Smooth muscle cell (in vitro differentiated cells): ENCODE results near the gene UBE2Q2. TPM values are rescaled to one million over a fixed set of nuclear protein-coding genes. Genes with fewer than 3 reads are reported as not detected.
"Not testable (repeated sequence)": the region's sequence is repeated elsewhere in the genome, so short reads cannot be mapped to it uniquely, and the experiment has no call there.

Experiments
- DNase-seq: peaks from one replicate; lab custom pipeline; 2025; ENCODE audit not compliant: unreplicated experiment; lab: John Stamatoyannopoulos, UW
- H2AFZ ChIP-seq: fragments of 200-600 bp; sonication (generic); 2 replicates; pipeline ENCODE4 v1.6.0; 2016; ENCODE audit warnings: antibody characterized with exemption, low read depth, mild to moderate bottlenecking
- H3F3A ChIP-seq: fragments of 200-600 bp; sonication (generic); 2 replicates; pipeline ENCODE4 v1.6.0; 2017; ENCODE audit warnings: antibody characterized with exemption, low read depth
- H3K27ac ChIP-seq: fragments of 200-600 bp; sonication (generic); 2 replicates; pipeline ENCODE4 v1.5.1; 2016; ENCODE audit warnings: low read depth, mild to moderate bottlenecking
- H3K27me3 ChIP-seq: fragments of 200-600 bp; sonication (generic); 2 replicates; pipeline ENCODE4 v1.6.1; 2016; ENCODE audit warnings: low read depth, mild to moderate bottlenecking
- H3K36me3 ChIP-seq: fragments of 200-600 bp; sonication (generic); 2 replicates; pipeline ENCODE4 v1.5.1; 2016; ENCODE audit warnings: low read depth
- H3K4me1 ChIP-seq: fragments of 200-600 bp; sonication (generic); 2 replicates; pipeline ENCODE4 v1.5.1; 2016; ENCODE audit warnings: low read depth
- H3K4me2 ChIP-seq: fragments of 200-600 bp; sonication (generic); 2 replicates; pipeline ENCODE4 v1.6.0; 2016; ENCODE audit warnings: mild to moderate bottlenecking
- H3K4me3 ChIP-seq: fragments of 200-600 bp; sonication (generic); 2 replicates; pipeline ENCODE4 v1.5.1; 2016; ENCODE audit warnings: mild to moderate bottlenecking
- H3K79me2 ChIP-seq: fragments of 200-600 bp; sonication (generic); 2 replicates; pipeline ENCODE4 v1.6.0; 2016; ENCODE audit warnings: low read depth, mild to moderate bottlenecking
- H3K9ac ChIP-seq: fragments of 200-600 bp; sonication (generic); 2 replicates; pipeline ENCODE4 v1.6.0; 2016; ENCODE audit warnings: low read depth
- H3K9me3 ChIP-seq: fragments of 200-600 bp; sonication (generic); replicated peaks from 2 replicates; pipeline ENCODE4 v1.5.1; 2016; ENCODE audit warnings: low read depth
- H4K20me1 ChIP-seq: fragments of 200-600 bp; sonication (generic); 2 replicates; pipeline ENCODE4 v1.6.0; 2016; ENCODE audit warnings: low read depth
- WGBS: methylation state at CpG from one replicate; pipeline ENCODE4 v1.1.7; 2016; ENCODE audit warnings: low lambda C conversion rate; 5-methylcytosine and 5-hydroxymethylcytosine counted together
- polyA plus RNA-seq: library from polyadenylated mRNA; unstranded; fragments of >200 nt; fragmentation: Nextera tagmentation; extraction: Ambion mirVana; gene quantifications from 2 replicates; pipeline ENCODE4 v1.2.1, GENCODE V29; 2016
- total RNA-seq: library from RNA; depleted of rRNA; stranded (reverse); fragments of >200 nt; gene quantifications from 2 replicates; pipeline ENCODE4 v1.2.3, GENCODE V29; 2014
- TF ChIP-seq, protein P1 (sequence below): fragments of 200-600 bp; sonication (generic); IDR thresholded peaks from 2 replicates; pipeline ENCODE4 v1.5.1; 2017; ENCODE audit warnings: borderline replicate concordance, mild to moderate bottlenecking, antibody characterized with exemption; ENCODE audit not compliant: insufficient read depth, poor library complexity, severe bottlenecking

UBE2Q2 gene
- total and polyA plus RNA-seq, 2 experiments from 2014 or later: 32.6 to 44.7 TPM

GRCh38 chr15:75850708-75851107 is 7.5 kb downstream of the UBE2Q2 start:
- H3K27me3 ChIP-seq: no peaks in the 10 kb centered on the region
- no peak for DNase-seq

GRCh38 chr15:75851566-75851965 is 8.3 kb downstream of the UBE2Q2 start:
- H2AFZ ChIP-seq, H3K4me1 ChIP-seq, H3K27ac ChIP-seq, H3K4me3 ChIP-seq, H3K9ac ChIP-seq, H3K4me2 ChIP-seq, DNase-seq, H3K9me3 ChIP-seq, H3F3A ChIP-seq, H3K36me3 ChIP-seq, H3K27me3 ChIP-seq: not testable (repeated sequence)
- H4K20me1 ChIP-seq: peaks cover 81% of the 10 kb centered on the region
- WGBS: 93% methylated on average over 4 of the region's 4 CpGs
- peaks cover 96% of the 10 kb centered on the region for H3K79me2 ChIP-seq

More at GRCh38 chr15:75850708-75851107, 7.5 kb downstream of the UBE2Q2 start:
- WGBS: 100% methylated on average over 2 of the region's 2 CpGs
- H3K9me3 ChIP-seq: no peaks in the 10 kb centered on the region
- no peak overlapping the region for H3K9ac ChIP-seq
- no peak overlapping the region for H3K4me3 ChIP-seq
- no peaks in the 10 kb centered on the region for H3K36me3 ChIP-seq
- peaks cover 96% of the 10 kb centered on the region for H3K79me2 ChIP-seq
- no peaks in the 10 kb centered on the region for H3F3A ChIP-seq
- H2AFZ ChIP-seq: no peak overlapping the region
- H3K27ac ChIP-seq: no peak overlapping the region
- TF ChIP-seq, protein P1, sequence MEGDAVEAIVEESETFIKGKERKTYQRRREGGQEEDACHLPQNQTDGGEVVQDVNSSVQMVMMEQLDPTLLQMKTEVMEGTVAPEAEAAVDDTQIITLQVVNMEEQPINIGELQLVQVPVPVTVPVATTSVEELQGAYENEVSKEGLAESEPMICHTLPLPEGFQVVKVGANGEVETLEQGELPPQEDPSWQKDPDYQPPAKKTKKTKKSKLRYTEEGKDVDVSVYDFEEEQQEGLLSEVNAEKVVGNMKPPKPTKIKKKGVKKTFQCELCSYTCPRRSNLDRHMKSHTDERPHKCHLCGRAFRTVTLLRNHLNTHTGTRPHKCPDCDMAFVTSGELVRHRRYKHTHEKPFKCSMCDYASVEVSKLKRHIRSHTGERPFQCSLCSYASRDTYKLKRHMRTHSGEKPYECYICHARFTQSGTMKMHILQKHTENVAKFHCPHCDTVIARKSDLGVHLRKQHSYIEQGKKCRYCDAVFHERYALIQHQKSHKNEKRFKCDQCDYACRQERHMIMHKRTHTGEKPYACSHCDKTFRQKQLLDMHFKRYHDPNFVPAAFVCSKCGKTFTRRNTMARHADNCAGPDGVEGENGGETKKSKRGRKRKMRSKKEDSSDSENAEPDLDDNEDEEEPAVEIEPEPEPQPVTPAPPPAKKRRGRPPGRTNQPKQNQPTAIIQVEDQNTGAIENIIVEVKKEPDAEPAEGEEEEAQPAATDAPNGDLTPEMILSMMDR: no peak
- peaks cover 9% of the 10 kb centered on the region for H3K4me1 ChIP-seq
- H3K4me2 ChIP-seq: no peak overlapping the region
- peaks cover 84% of the 10 kb centered on the region for H4K20me1 ChIP-seq

- no peaks in the 10 kb centered on the region for H3K36me3 ChIP-seq
- peaks cover 4% of the 10 kb centered on the region for H3K4me1 ChIP-seq
- peaks cover 64% of the 10 kb centered on the region for H4K20me1 ChIP-seq
These were observed 14.6 kb downstream of the UBE2Q2 start for GRCh38 chr15:75857886-75858285.

DNA sequence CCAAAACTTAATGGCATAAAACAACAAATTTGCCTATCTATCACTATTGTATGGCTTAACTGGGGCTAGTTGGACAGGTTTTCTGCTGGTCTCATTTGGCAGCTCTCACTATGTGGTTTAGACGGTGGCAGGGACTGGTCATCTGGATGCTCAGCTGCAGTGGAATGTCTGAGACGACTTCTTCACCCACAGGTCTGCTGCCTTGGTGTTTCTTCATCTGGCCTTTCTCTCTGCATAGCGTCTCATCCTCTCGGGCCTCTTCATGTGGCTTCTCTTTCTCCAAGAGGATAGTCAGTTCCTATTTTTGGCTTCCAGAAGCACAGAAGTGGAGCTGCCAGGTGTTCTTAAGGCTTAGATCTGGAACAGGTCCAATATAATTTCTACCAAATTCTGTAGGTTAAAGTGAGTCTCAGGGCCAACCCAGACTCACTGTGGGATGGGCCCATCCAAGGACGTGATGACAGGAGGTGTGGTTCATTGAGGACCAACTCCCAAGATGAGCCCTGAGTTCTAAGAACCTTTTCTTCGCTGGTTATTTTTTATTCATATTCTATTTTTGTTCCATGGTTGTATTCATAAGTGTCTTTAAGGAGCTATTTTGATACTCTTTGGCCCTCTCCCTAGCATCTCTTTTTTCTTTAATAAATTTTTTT is 18.6 kb downstream of the UBE2Q2 start:
- Histone ChIP-seq H3F3A (no peaks in the 10 kb centered on the region), H3K36me3 (no peaks in the 10 kb centered on the region), H3K27me3 (no peaks in the 10 kb centered on the region), H3K9ac (no peak overlapping the region), H3K4me3 (no peak overlapping the region), H3K79me2 (peaks cover 58% of the 10 kb centered on the region), H3K27ac (no peak overlapping the region), H3K4me1 (peaks cover 4% of the 10 kb centered on the region), H2AFZ (no peak overlapping the region), H4K20me1 (peaks cover 77% of the 10 kb centered on the region), H3K9me3 (no peaks in the 10 kb centered on the region), H3K4me2 (no peak overlapping the region)
- TF ChIP-seq, protein P1: no peak
- no peak for DNase-seq
- 56% methylated on average over 6 of the region's 6 CpGs for WGBS

More at GRCh38 chr15:75857886-75858285, 14.6 kb downstream of the UBE2Q2 start:
- DNase-seq: no peak
- no peak overlapping the region for H2AFZ ChIP-seq
- no peaks in the 10 kb centered on the region for H3K9me3 ChIP-seq
- H3F3A ChIP-seq: no peaks in the 10 kb centered on the region
- no peak overlapping the region for H3K4me3 ChIP-seq
- H3K27me3 ChIP-seq: no peaks in the 10 kb centered on the region
- no peak overlapping the region for H3K4me2 ChIP-seq
- no peak overlapping the region for H3K27ac ChIP-seq
- TF ChIP-seq, protein P1: no peak
- no peak overlapping the region for H3K9ac ChIP-seq
- peaks cover 66% of the 10 kb centered on the region for H3K79me2 ChIP-seq
